ENCODE data around the gene SMIM28.

DNA sequence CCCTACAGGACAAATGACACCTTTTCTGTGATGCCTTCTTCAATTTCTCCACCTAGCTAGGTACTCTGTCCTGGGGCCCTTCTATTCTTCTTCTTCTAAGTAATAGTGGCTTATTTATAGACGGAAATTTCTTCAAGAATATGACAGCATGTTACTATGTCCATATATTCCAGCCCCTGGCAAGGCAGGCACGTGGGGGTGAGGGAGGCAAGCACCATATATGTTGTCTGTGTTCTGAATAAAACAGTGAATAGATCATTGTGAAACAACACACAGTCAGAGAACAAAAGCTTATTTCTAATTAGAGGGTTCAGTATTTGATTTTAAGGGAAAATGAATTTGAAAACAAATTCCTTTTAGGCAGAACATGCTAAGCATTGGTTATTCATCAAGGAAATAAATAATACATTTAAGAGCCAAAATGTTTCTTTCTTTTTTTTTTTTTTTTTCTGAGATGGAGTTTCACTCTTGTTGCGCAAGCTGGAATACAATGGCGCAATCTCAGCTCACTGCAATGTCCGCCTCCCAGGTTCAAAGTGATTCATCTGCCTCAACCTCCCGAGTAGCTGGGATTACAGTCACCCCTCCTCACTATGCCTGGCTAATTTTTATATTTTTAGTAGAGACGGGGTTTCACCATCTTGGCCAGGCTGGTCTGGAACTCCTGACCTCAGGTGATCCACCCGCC is 32.5 kb downstream of the SMIM28 start:
- TF ChIP-seq POLR2A (IDR thresholded peaks at IDR 0.05) = no peak
- no peak for TF ChIP-seq POLR2AphosphoS5 (IDR thresholded peaks at IDR 0.05)
- TF ChIP-seq CTCF (IDR thresholded peaks at IDR 0.05) = no peak
